NCI-H510A treated with DMSO at 0.1 percent for 48 hours (cell line): ENCODE measurements around the gene IFNAR2.

Source experiments
- DNase-seq: peaks from one replicate; lab custom pipeline; 2025; lab: John Stamatoyannopoulos, UW

The IFNAR2 gene

GRCh38 chr21:33268737-33269441 lies 39.2 kb downstream of the IFNAR2 start:
- peak; percentile 93 for DNase-seq

DNA sequence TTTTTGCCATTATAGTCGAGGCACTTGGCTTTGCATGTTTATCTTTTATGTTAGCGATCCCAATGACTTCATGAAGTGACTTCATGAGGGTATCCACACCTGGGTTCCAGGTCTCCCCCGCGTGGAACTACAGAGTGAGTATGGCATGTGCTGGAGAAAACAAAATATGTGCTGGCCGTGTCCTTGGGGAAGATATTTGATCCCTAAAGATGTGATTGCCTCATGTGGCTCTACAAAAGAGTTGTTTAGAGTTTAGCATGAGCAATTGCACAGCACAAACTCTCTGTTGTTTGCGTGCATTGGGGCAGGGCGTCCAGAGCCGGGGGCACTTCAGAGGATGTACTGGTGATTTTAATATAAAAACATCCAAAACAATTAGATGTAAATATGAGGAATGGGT lies 41.2 kb downstream of the IFNAR2 start:
- no peak for DNase-seq

GRCh38 chr21:33273044-33273443 lies 43.3 kb downstream of the IFNAR2 start:
- no peak for DNase-seq

- DNase-seq: no peak
These were observed 49.0 kb downstream of the IFNAR2 start for GRCh38 chr21:33278721-33279120.

DNA sequence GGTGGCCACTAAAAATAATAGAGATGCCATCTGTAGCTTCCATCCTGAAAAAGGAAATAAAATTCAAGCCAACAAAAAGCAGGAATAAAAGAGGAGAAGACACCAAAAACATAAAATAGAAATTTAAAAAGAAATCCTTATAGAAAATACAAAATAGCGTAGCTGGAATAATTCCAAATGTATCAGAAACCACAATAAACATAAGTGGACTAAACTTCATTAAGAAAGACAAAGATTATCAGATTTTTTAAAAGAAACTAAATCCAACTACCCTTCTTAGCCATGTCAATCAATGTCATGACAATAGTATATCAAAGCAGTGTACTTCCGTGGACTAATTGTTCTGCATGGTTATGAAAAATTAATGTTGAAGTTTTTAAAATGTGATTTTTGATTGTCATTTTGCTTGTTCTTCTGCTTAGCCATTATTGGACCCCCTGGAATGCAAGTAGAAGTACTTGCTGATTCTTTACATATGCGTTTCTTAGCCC lies 49.6 kb downstream of the IFNAR2 start:
- no peak for DNase-seq
